Measurements from ENCODE around the gene TMTC3.

TMTC3 gene

DNA sequence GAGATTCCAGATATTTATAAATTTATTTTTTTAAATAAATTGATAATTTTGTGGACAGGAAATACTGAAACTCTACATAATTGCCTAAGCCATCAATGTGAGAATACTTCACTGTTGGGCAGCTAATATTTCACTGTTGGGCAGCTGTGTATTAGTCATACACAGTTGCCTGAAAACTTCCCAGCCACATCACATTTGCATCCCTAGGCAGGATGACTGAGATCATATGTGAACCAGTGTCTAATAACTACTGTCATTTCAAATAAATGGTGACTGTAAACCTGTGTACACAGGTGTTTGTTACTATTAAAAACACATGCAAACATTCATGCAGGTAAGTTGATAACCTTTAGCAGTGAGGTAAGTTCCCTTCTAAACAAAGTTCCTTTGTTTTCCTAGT lies 43.9 kb downstream of the TMTC3 start:
- H3K9ac ChIP-seq (ENCODE audit: low read depth in 1 of 2, low read length in 2 of 2), result no peak overlapping the region
- peaks cover 0 to 4% of the 10 kb centered on the region in 2 donors for H3K36me3 ChIP-seq (ENCODE audit: control insufficient read depth in 2 of 2, insufficient read depth in 2 of 2, low read length in 2 of 2)
- H3K9me3 ChIP-seq (ENCODE audit: control insufficient read depth in 2 of 2, low read length in 2 of 2), result no peaks in the 10 kb centered on the region
- H3K4me3 ChIP-seq (ENCODE audit: low read length in 2 of 2), result no peak overlapping the region
- H3K27ac ChIP-seq (ENCODE audit: low read depth in 2 of 2, low read length in 2 of 2), result no peak overlapping the region
- no peaks in the 10 kb centered on the region for H3K27me3 ChIP-seq (ENCODE audit: control insufficient read depth in 2 of 2, insufficient read depth in 2 of 2, low read length in 2 of 2)
- H3K4me1 ChIP-seq (ENCODE audit: control insufficient read depth in 2 of 2, insufficient read depth in 2 of 2, low read length in 2 of 2), result no peaks in the 10 kb centered on the region

DNA sequence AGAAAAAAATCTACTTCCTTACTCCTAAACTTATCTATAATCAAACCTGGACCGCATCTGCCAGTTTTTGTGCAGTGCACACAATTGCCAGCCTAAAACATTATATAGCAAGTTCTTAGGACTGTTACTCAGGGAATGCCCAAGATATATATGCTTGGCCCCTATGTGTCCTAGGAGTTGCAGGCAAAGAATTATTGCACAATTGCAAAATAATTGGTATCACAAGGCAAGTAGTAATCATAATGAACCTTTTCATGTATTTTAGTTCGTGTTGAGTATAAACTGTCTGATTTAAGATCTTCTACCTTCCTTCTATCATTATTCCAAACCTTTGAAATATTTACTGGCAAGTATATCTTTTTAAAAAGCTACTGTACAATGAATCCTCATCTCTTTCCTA lies 45.5 kb downstream of the TMTC3 start:
- Histone ChIP-seq H3K9me3 (ENCODE audit: control insufficient read depth in 2 of 2, low read length in 2 of 2) (no peaks in the 10 kb centered on the region), H3K4me3 (ENCODE audit: low read length in 2 of 2) (no peak overlapping the region), H3K27ac (ENCODE audit: low read depth in 2 of 2, low read length in 2 of 2) (no peak overlapping the region)

GRCh38 chr12:88188180-88188579 lies 46.1 kb downstream of the TMTC3 start:
- H3K9me3 ChIP-seq (ENCODE audit: control insufficient read depth in 2 of 2, low read length in 2 of 2), result no peaks in the 10 kb centered on the region

More for the DNA sequence above, 45.5 kb downstream of the TMTC3 start:
- Histone ChIP-seq H3K9ac (ENCODE audit: low read depth in 1 of 2, low read length in 2 of 2) (no peak overlapping the region), H3K27me3 (ENCODE audit: control insufficient read depth in 2 of 2, insufficient read depth in 2 of 2, low read length in 2 of 2) (no peaks in the 10 kb centered on the region), H3K36me3 (ENCODE audit: control insufficient read depth in 2 of 2, insufficient read depth in 2 of 2, low read length in 2 of 2) (peaks cover 0 to 4% of the 10 kb centered on the region in 2 donors), H3K4me1 (ENCODE audit: control insufficient read depth in 2 of 2, insufficient read depth in 2 of 2, low read length in 2 of 2) (no peaks in the 10 kb centered on the region)

DNA sequence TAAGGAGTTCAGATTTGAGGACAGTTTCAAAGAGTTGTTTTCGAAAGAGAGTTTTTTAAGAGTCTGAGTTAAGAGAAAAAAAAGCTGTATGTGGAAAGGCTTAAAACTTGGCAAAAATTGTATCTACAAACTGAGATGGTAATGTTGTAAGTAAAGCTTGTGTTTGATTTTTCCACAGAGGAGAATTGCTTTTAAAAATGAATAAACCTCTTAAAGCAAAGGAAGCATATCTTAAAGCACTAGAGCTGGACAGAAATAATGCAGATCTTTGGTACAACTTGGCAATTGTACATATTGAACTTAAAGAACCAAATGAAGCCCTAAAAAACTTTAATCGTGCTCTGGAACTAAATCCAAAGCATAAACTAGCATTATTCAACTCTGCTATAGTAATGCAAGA lies 50.3 kb downstream of the TMTC3 start:
- no peaks in the 10 kb centered on the region for H3K9me3 ChIP-seq (ENCODE audit: control insufficient read depth in 2 of 2, low read length in 2 of 2)
- no peak overlapping the region for H3K9ac ChIP-seq (ENCODE audit: low read depth in 1 of 2, low read length in 2 of 2)
- no peak overlapping the region for H3K4me3 ChIP-seq (ENCODE audit: low read length in 2 of 2)
- no peak overlapping the region for H3K27ac ChIP-seq (ENCODE audit: low read depth in 2 of 2, low read length in 2 of 2)
- H3K4me1 ChIP-seq (ENCODE audit: control insufficient read depth in 2 of 2, insufficient read depth in 2 of 2, low read length in 2 of 2), result no peaks in the 10 kb centered on the region
- no peaks in the 10 kb centered on the region for H3K36me3 ChIP-seq (ENCODE audit: control insufficient read depth in 2 of 2, insufficient read depth in 2 of 2, low read length in 2 of 2)
- no peaks in the 10 kb centered on the region for H3K27me3 ChIP-seq (ENCODE audit: control insufficient read depth in 2 of 2, insufficient read depth in 2 of 2, low read length in 2 of 2)

More at GRCh38 chr12:88188180-88188579, 46.1 kb downstream of the TMTC3 start:
- Histone ChIP-seq H3K27ac (ENCODE audit: low read depth in 2 of 2, low read length in 2 of 2) (no peak overlapping the region), H3K9ac (ENCODE audit: low read depth in 1 of 2, low read length in 2 of 2) (no peak overlapping the region), H3K27me3 (ENCODE audit: control insufficient read depth in 2 of 2, insufficient read depth in 2 of 2, low read length in 2 of 2) (no peaks in the 10 kb centered on the region), H3K36me3 (ENCODE audit: control insufficient read depth in 2 of 2, insufficient read depth in 2 of 2, low read length in 2 of 2) (peaks cover 0 to 4% of the 10 kb centered on the region in 2 donors), H3K4me1 (ENCODE audit: control insufficient read depth in 2 of 2, insufficient read depth in 2 of 2, low read length in 2 of 2) (no peaks in the 10 kb centered on the region), H3K4me3 (ENCODE audit: low read length in 2 of 2) (no peak overlapping the region)

- Histone ChIP-seq H3K4me1 (ENCODE audit: control insufficient read depth in 2 of 2, insufficient read depth in 2 of 2, low read length in 2 of 2) (no peaks in the 10 kb centered on the region), H3K4me3 (ENCODE audit: low read length in 2 of 2) (no peak overlapping the region)
Observed at GRCh38 chr12:88194868-88195267, 52.8 kb downstream of the TMTC3 start.

DNA sequence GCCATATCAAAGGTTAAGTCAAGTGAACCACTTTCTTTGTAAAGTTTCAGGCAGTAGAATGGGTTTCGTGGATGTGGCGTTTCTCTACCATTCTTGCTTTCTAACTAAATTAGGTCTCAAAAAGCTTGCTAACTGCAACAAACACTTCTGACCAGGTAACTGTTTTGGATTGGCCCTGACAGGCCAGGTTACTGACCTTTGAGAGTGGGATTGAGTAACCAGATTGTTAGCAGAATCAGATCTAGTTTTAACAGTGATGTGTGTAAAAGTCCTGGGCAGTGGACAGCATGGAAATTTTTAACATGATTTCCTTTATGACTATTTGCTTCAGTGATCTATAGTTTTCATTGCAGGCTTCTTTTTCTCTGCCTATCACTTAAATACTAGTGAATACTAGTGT lies 57.9 kb downstream of the TMTC3 start:
- H3K27ac ChIP-seq (ENCODE audit: low read depth in 2 of 2, low read length in 2 of 2), result no peak overlapping the region
- no peaks in the 10 kb centered on the region for H3K9me3 ChIP-seq (ENCODE audit: control insufficient read depth in 2 of 2, low read length in 2 of 2)
- no peaks in the 10 kb centered on the region for H3K27me3 ChIP-seq (ENCODE audit: control insufficient read depth in 2 of 2, insufficient read depth in 2 of 2, low read length in 2 of 2)
- H3K36me3 ChIP-seq (ENCODE audit: control insufficient read depth in 2 of 2, insufficient read depth in 2 of 2, low read length in 2 of 2), result no peaks in the 10 kb centered on the region
- H3K9ac ChIP-seq (ENCODE audit: low read depth in 1 of 2, low read length in 2 of 2), result no peak overlapping the region
- no peak overlapping the region for H3K4me3 ChIP-seq (ENCODE audit: low read length in 2 of 2)
- H3K4me1 ChIP-seq (ENCODE audit: control insufficient read depth in 2 of 2, insufficient read depth in 2 of 2, low read length in 2 of 2), result no peaks in the 10 kb centered on the region

More at GRCh38 chr12:88194868-88195267, 52.8 kb downstream of the TMTC3 start:
- H3K36me3 ChIP-seq (ENCODE audit: control insufficient read depth in 2 of 2, insufficient read depth in 2 of 2, low read length in 2 of 2), result no peaks in the 10 kb centered on the region
- H3K27me3 ChIP-seq (ENCODE audit: control insufficient read depth in 2 of 2, insufficient read depth in 2 of 2, low read length in 2 of 2), result no peaks in the 10 kb centered on the region
- H3K9me3 ChIP-seq (ENCODE audit: control insufficient read depth in 2 of 2, low read length in 2 of 2), result no peaks in the 10 kb centered on the region
- H3K27ac ChIP-seq (ENCODE audit: low read depth in 2 of 2, low read length in 2 of 2), result no peak overlapping the region
- H3K9ac ChIP-seq (ENCODE audit: low read depth in 1 of 2, low read length in 2 of 2), result no peak overlapping the region

GRCh38 chr12:88202500-88202899 lies 60.4 kb downstream of the TMTC3 start:
- Histone ChIP-seq H3K27me3 (ENCODE audit: control insufficient read depth in 2 of 2, insufficient read depth in 2 of 2, low read length in 2 of 2) (no peaks in the 10 kb centered on the region), H3K36me3 (ENCODE audit: control insufficient read depth in 2 of 2, insufficient read depth in 2 of 2, low read length in 2 of 2) (no peaks in the 10 kb centered on the region), H3K9me3 (ENCODE audit: control insufficient read depth in 2 of 2, low read length in 2 of 2) (no peaks in the 10 kb centered on the region), H3K9ac (ENCODE audit: low read depth in 1 of 2, low read length in 2 of 2) (no peak overlapping the region), H3K4me3 (ENCODE audit: low read length in 2 of 2) (no peak overlapping the region), H3K27ac (ENCODE audit: low read depth in 2 of 2, low read length in 2 of 2) (no peak overlapping the region), H3K4me1 (ENCODE audit: control insufficient read depth in 2 of 2, insufficient read depth in 2 of 2, low read length in 2 of 2) (no peaks in the 10 kb centered on the region)

DNA sequence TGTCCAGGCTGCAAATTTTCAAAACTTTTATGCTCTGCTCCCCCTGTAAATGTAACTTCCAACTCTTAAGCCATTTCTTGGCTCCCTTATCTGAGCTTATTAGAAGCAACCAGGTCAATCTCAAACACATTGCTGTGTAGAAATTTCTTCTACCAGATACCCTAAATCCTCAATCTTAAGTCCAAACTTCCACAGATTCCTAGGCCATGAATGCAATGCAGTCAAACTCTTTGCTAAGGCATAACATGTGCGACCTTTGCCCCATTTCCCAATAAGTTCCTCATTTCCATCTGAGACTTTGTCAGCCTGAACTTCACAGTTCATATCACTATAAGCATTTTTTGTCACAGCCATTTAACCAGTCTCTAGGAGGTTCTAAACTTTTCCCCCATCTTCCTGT lies 64.5 kb downstream of the TMTC3 start:
- no peaks in the 10 kb centered on the region for H3K27me3 ChIP-seq (ENCODE audit: control insufficient read depth in 2 of 2, insufficient read depth in 2 of 2, low read length in 2 of 2)
- H3K9ac ChIP-seq (ENCODE audit: low read depth in 1 of 2, low read length in 2 of 2), result no peak overlapping the region
- no peaks in the 10 kb centered on the region for H3K9me3 ChIP-seq (ENCODE audit: control insufficient read depth in 2 of 2, low read length in 2 of 2)
- H3K4me1 ChIP-seq (ENCODE audit: control insufficient read depth in 2 of 2, insufficient read depth in 2 of 2, low read length in 2 of 2), result no peaks in the 10 kb centered on the region
- H3K27ac ChIP-seq (ENCODE audit: low read depth in 2 of 2, low read length in 2 of 2), result no peak overlapping the region
- no peaks in the 10 kb centered on the region for H3K36me3 ChIP-seq (ENCODE audit: control insufficient read depth in 2 of 2, insufficient read depth in 2 of 2, low read length in 2 of 2)
- no peak overlapping the region for H3K4me3 ChIP-seq (ENCODE audit: low read length in 2 of 2)

- no peaks in the 10 kb centered on the region for H3K27me3 ChIP-seq (ENCODE audit: control insufficient read depth in 2 of 2, insufficient read depth in 2 of 2, low read length in 2 of 2)
- peaks cover 2 to 5% of the 10 kb centered on the region in 2 donors for H3K9me3 ChIP-seq (ENCODE audit: control insufficient read depth in 2 of 2, low read length in 2 of 2)
- H3K4me3 ChIP-seq (ENCODE audit: low read length in 2 of 2), result no peak overlapping the region
- H3K27ac ChIP-seq (ENCODE audit: low read depth in 2 of 2, low read length in 2 of 2), result no peak overlapping the region
- no peaks in the 10 kb centered on the region for H3K4me1 ChIP-seq (ENCODE audit: control insufficient read depth in 2 of 2, insufficient read depth in 2 of 2, low read length in 2 of 2)
- H3K9ac ChIP-seq (ENCODE audit: low read depth in 1 of 2, low read length in 2 of 2), result no peak overlapping the region
- no peaks in the 10 kb centered on the region for H3K36me3 ChIP-seq (ENCODE audit: control insufficient read depth in 2 of 2, insufficient read depth in 2 of 2, low read length in 2 of 2)
Observed at GRCh38 chr12:88207921-88208620, 66.0 kb downstream of the TMTC3 start.

- Histone ChIP-seq H3K9me3 (ENCODE audit: control insufficient read depth in 2 of 2, low read length in 2 of 2) (peaks cover 2 to 5% of the 10 kb centered on the region in 2 donors), H3K27me3 (ENCODE audit: control insufficient read depth in 2 of 2, insufficient read depth in 2 of 2, low read length in 2 of 2) (no peaks in the 10 kb centered on the region), H3K4me1 (ENCODE audit: control insufficient read depth in 2 of 2, insufficient read depth in 2 of 2, low read length in 2 of 2) (no peaks in the 10 kb centered on the region), H3K9ac (ENCODE audit: low read depth in 1 of 2, low read length in 2 of 2) (no peak overlapping the region), H3K4me3 (ENCODE audit: low read length in 2 of 2) (no peak overlapping the region), H3K36me3 (ENCODE audit: control insufficient read depth in 2 of 2, insufficient read depth in 2 of 2, low read length in 2 of 2) (no peaks in the 10 kb centered on the region), H3K27ac (ENCODE audit: low read depth in 2 of 2, low read length in 2 of 2) (no peak overlapping the region)
Observed at GRCh38 chr12:88208661-88209060, 66.6 kb downstream of the TMTC3 start.

Data from mucosa of rectum (tissue), 2 donors.